H9 (cell line): ENCODE results near the gene MLH1. TPM values are rescaled to one million over a fixed set of nuclear protein-coding genes. Genes with fewer than 3 reads are reported as not detected.

Experiments used
- DNase-seq: peaks from one replicate; pipeline ENCODE4 v3.0.0-alpha.2; 2017
- H2AFZ ChIP-seq: one replicate; pipeline ENCODE4 v1.6.1; 2013; ENCODE audit warnings: mild to moderate bottlenecking, low read length, control low read depth, moderate library complexity
- H2AK5ac ChIP-seq: 2 replicates; pipeline ENCODE4 v1.6.1; 2013; ENCODE audit warnings: low read length, control low read depth, mixed read lengths; ENCODE audit not compliant: insufficient read length
- H2BK120ac ChIP-seq: one replicate; pipeline ENCODE4 v1.6.1; 2013; ENCODE audit warnings: low read depth, mild to moderate bottlenecking, low read length, control low read depth, inconsistent platforms; ENCODE audit not compliant: poor library complexity, severe bottlenecking
- H2BK12ac ChIP-seq: 2 replicates; pipeline ENCODE4 v1.6.1; 2013; ENCODE audit warnings: low read length, control low read depth, mixed read lengths, low read depth; ENCODE audit not compliant: insufficient read length
- H2BK15ac ChIP-seq: 2 replicates; pipeline ENCODE4 v1.6.1; 2013; ENCODE audit warnings: low read depth, low read length, control low read depth
- H2BK20ac ChIP-seq: one replicate; pipeline ENCODE4 v1.6.1; 2013; ENCODE audit warnings: low read depth, mild to moderate bottlenecking, low read length, control low read depth, inconsistent platforms; ENCODE audit not compliant: poor library complexity, severe bottlenecking
- H2BK5ac ChIP-seq: 2 replicates; pipeline ENCODE4 v1.6.1; 2013; ENCODE audit warnings: low read length, control low read depth, mixed read lengths; ENCODE audit not compliant: insufficient read length
- H3K14ac ChIP-seq: 2 replicates; pipeline ENCODE4 v1.6.1; 2013; ENCODE audit warnings: low read length, control low read depth; ENCODE audit not compliant: insufficient read depth
- H3K18ac ChIP-seq: 2 replicates; pipeline ENCODE4 v1.6.1; 2013; ENCODE audit warnings: low read depth, mild to moderate bottlenecking, mixed read lengths, low read length, control low read depth; ENCODE audit not compliant: insufficient read length
- H3K23ac ChIP-seq: 2 replicates; pipeline ENCODE4 v1.6.1; 2013; ENCODE audit warnings: low read length, control low read depth, mixed read lengths, low read depth; ENCODE audit not compliant: insufficient read length
- H3K23me2 ChIP-seq: 2 replicates; pipeline ENCODE4 v1.6.1; 2013; ENCODE audit warnings: low read depth, mild to moderate bottlenecking, mixed read lengths, low read length, control low read depth; ENCODE audit not compliant: insufficient read length, poor library complexity, severe bottlenecking
- H3K27ac ChIP-seq: 2 replicates; pipeline ENCODE4 v1.5.1; 2013; ENCODE audit warnings: low read length, control low read depth, mixed read lengths, low read depth; ENCODE audit not compliant: insufficient read length
- H3K27me3 ChIP-seq: 2 replicates; pipeline ENCODE4 v1.6.1; 2013; ENCODE audit warnings: low read length, control low read depth, inconsistent platforms; ENCODE audit not compliant: insufficient read depth
- H3K4ac ChIP-seq: 2 replicates; pipeline ENCODE4 v1.6.1; 2013; ENCODE audit warnings: low read depth, mild to moderate bottlenecking, control low read depth, inconsistent platforms, low read length, moderate library complexity
- H3K4me1 ChIP-seq: 2 replicates; pipeline ENCODE4 v1.6.1; 2013; ENCODE audit warnings: low read length, control low read depth, inconsistent platforms; ENCODE audit not compliant: insufficient read depth
- H3K4me2 ChIP-seq: 2 replicates; pipeline ENCODE4 v1.6.1; 2013; ENCODE audit warnings: low read length, control low read depth, mixed read lengths; ENCODE audit not compliant: insufficient read length, insufficient read depth
- H3K56ac ChIP-seq: 2 replicates; pipeline ENCODE4 v1.6.1; 2013; ENCODE audit warnings: low read depth, mild to moderate bottlenecking, mixed read lengths, low read length, control low read depth; ENCODE audit not compliant: insufficient read length
- H3K79me1 ChIP-seq: 2 replicates; pipeline ENCODE4 v1.6.1; 2013; ENCODE audit warnings: low read depth, mild to moderate bottlenecking, moderate library complexity, low read length, control low read depth, inconsistent platforms; ENCODE audit not compliant: insufficient read depth, poor library complexity, severe bottlenecking
- H3K79me2 ChIP-seq: 2 replicates; pipeline ENCODE4 v1.6.1; 2013; ENCODE audit warnings: low read length, control low read depth, inconsistent platforms; ENCODE audit not compliant: insufficient read depth
- H3K9ac ChIP-seq: 2 replicates; pipeline ENCODE4 v1.6.1; 2013; ENCODE audit warnings: low read length, control low read depth, mixed read lengths; ENCODE audit not compliant: insufficient read length; ENCODE audit errors: extremely low read depth
- H3K9me3 ChIP-seq: one replicate; pipeline ENCODE4 v1.6.1; 2013; ENCODE audit warnings: low read depth, low read length, inconsistent platforms; ENCODE audit not compliant: control insufficient read depth
- H3T11ph ChIP-seq: one replicate; pipeline ENCODE4 v1.6.1; 2013; ENCODE audit warnings: mild to moderate bottlenecking, low read length, control low read depth, inconsistent platforms
- H4K20me1 ChIP-seq: one replicate; pipeline ENCODE4 v1.6.1; 2013; ENCODE audit not compliant: control insufficient read depth, insufficient read length, insufficient read depth
- H4K5ac ChIP-seq: 2 replicates; pipeline ENCODE4 v1.6.1; 2013; ENCODE audit warnings: low read depth, mild to moderate bottlenecking, mixed read lengths, low read length, control low read depth; ENCODE audit not compliant: insufficient read length
- H4K8ac ChIP-seq: replicated peaks from 2 replicates; pipeline ENCODE4 v1.6.1; 2013; ENCODE audit warnings: low read length, control low read depth, mixed read lengths, low read depth; ENCODE audit not compliant: insufficient read length
- H4K91ac ChIP-seq: 2 replicates; pipeline ENCODE4 v1.6.1; 2013; ENCODE audit warnings: low read depth, mild to moderate bottlenecking, moderate library complexity, mixed read lengths, low read length, control low read depth; ENCODE audit not compliant: insufficient read length
- H3K27ac Mint-ChIP-seq, 3 experiments: 2 replicates in 2 of 3; 3 replicates in 1 of 3; pipeline ENCODE4 v1.8.0; 2020 to 2021; ENCODE audit warnings: mixed read lengths in 3 of 3, mild to moderate bottlenecking in 1 of 3, moderate library complexity in 1 of 3
- H3K27me3 Mint-ChIP-seq: 2 replicates; pipeline ENCODE4 v1.8.0; 2021; ENCODE audit warnings: low read depth, mild to moderate bottlenecking, moderate library complexity, mixed read lengths
- H3K36me3 Mint-ChIP-seq, 3 experiments: 2 replicates in 2 of 3; 3 replicates in 1 of 3; pipeline ENCODE4 v1.8.0; 2020 to 2021; ENCODE audit warnings: low read depth in 3 of 3, mixed read lengths in 3 of 3; ENCODE audit not compliant: insufficient read depth in 1 of 3
- H3K4me1 Mint-ChIP-seq, 2 experiments: 2 replicates each; pipeline ENCODE4 v1.8.0; 2020; ENCODE audit warnings: mixed read lengths in 2 of 2
- H3K4me3 Mint-ChIP-seq, 2 experiments: 2 replicates in 1 of 2; 3 replicates in 1 of 2; pipeline ENCODE4 v1.8.0; 2020 to 2021; ENCODE audit warnings: mild to moderate bottlenecking in 2 of 2, mixed read lengths in 2 of 2, moderate library complexity in 1 of 2
- H3K9me3 Mint-ChIP-seq, 2 experiments: 2 replicates in 1 of 2; 3 replicates in 1 of 2; pipeline ENCODE4 v1.8.0; 2020; ENCODE audit warnings: mild to moderate bottlenecking in 2 of 2, mixed read lengths in 2 of 2, moderate library complexity in 1 of 2
- WGBS: extraction: QIAGEN DNeasy Blood & Tissue Kit; methylation state at CpG from one replicate; pipeline ENCODE4 v1.1.7; 2013; ENCODE audit warnings: missing lambda C conversion rate, low lambda C conversion rate, mixed read lengths; ENCODE audit not compliant: insufficient read length; ENCODE audit errors: extremely low coverage; 5-methylcytosine and 5-hydroxymethylcytosine counted together
- total RNA-seq: library from RNA; stranded (reverse); gene quantifications from 2 replicates; pipeline ENCODE4 v1.2.1, GENCODE V29; 2021
- TF ChIP-seq, protein P1 (sequence below): fragments of 200-600 bp; sonication (generic); conservative IDR thresholded peaks from 3 replicates; pipeline ENCODE4 v1.8.0; 2021; ENCODE audit warnings: antibody characterized with exemption, mild to moderate bottlenecking

Gene MLH1
- total RNA-seq, 1 experiment from 2014 or later: 45.1 TPM

DNA sequence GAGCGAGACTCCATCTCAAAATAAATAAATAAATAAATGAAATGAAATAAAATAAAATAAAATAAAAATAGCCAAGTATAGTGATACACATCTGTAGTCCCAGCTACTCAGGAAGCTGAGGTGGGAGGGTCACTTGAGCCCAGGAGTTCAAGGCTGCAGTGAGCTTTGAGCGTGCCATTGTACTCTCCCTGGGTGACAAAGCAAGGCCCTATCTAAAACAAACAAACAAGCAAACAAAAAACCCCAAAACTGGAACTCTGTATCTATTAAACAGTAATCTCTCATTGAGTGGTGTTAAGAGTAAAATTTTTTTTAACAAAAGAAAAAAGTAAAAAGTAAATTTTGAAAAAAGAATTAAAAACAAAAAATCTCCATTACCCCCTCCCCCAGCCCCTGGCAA, 21.2 kb upstream of the MLH1 start:
- no peak overlapping the region for H2AFZ ChIP-seq
- H3K23ac ChIP-seq: no peak overlapping the region
- no peak overlapping the region for H3T11ph ChIP-seq
- H3K56ac ChIP-seq: no peak overlapping the region
- TF ChIP-seq, protein P1, sequence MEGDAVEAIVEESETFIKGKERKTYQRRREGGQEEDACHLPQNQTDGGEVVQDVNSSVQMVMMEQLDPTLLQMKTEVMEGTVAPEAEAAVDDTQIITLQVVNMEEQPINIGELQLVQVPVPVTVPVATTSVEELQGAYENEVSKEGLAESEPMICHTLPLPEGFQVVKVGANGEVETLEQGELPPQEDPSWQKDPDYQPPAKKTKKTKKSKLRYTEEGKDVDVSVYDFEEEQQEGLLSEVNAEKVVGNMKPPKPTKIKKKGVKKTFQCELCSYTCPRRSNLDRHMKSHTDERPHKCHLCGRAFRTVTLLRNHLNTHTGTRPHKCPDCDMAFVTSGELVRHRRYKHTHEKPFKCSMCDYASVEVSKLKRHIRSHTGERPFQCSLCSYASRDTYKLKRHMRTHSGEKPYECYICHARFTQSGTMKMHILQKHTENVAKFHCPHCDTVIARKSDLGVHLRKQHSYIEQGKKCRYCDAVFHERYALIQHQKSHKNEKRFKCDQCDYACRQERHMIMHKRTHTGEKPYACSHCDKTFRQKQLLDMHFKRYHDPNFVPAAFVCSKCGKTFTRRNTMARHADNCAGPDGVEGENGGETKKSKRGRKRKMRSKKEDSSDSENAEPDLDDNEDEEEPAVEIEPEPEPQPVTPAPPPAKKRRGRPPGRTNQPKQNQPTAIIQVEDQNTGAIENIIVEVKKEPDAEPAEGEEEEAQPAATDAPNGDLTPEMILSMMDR: no peak
- H3K27ac Mint-ChIP-seq: no peak overlapping the region
- no peak overlapping the region for H4K8ac ChIP-seq
- H3K9ac ChIP-seq: no peak overlapping the region
- H4K91ac ChIP-seq: no peak overlapping the region
- no peaks in the 10 kb centered on the region for H3K9me3 ChIP-seq
- H3K4me1 ChIP-seq: no peaks in the 10 kb centered on the region
- no peak overlapping the region for H4K5ac ChIP-seq
- no peaks in the 10 kb centered on the region for H3K79me1 ChIP-seq
- no peaks in the 10 kb centered on the region for H3K79me2 ChIP-seq
- peaks cover 8 to 18% of the 10 kb centered on the region in 2 experiments for H3K4me1 Mint-ChIP-seq
- peaks cover 0 to 1% of the 10 kb centered on the region in 2 experiments; a peak in 1 of 5 replicates for H3K9me3 Mint-ChIP-seq
- H2BK20ac ChIP-seq: no peak overlapping the region
- H3K23me2 ChIP-seq: no peaks in the 10 kb centered on the region
- H2BK120ac ChIP-seq: no peak overlapping the region
- no peaks in the 10 kb centered on the region for H3K27me3 ChIP-seq
- no peaks in the 10 kb centered on the region for H3K27me3 Mint-ChIP-seq
- H3K18ac ChIP-seq: no peak overlapping the region
- H3K36me3 Mint-ChIP-seq: peaks cover 0 to 6% (median 0%) of the 10 kb centered on the region in 3 experiments; a peak in 3 of 7 replicates
- DNase-seq: no peak
- no peak overlapping the region for H2BK5ac ChIP-seq
- no CpG with 5 or more reads among the region's 2 CpGs for WGBS
- no peak overlapping the region for H3K4me3 Mint-ChIP-seq
- no peak overlapping the region for H2BK12ac ChIP-seq
- no peak overlapping the region for H2AK5ac ChIP-seq
- H2BK15ac ChIP-seq: no peak overlapping the region
- H3K4me2 ChIP-seq: no peak overlapping the region
- no peak overlapping the region for H3K27ac ChIP-seq
- no peak overlapping the region for H3K4ac ChIP-seq
- H4K20me1 ChIP-seq: peaks cover 3% of the 10 kb centered on the region
- H3K14ac ChIP-seq: no peak overlapping the region
